Tibial artery (tissue), 4 donors: ENCODE data around the gene RNF19B.

Experiments used
- DNase-seq, 2 donors: peaks; one replicate each; pipeline ENCODE4 v3.0.0-alpha.2; 2019
- H3K27ac ChIP-seq, 2 donors: fragments of 200-600 bp; sonication (generic) in 1 of 2; 1 replicate in 1 of 2; 2 replicates in 1 of 2; pipeline ENCODE4 v1.5.1; 2018 to 2019; ENCODE audit warnings: mild to moderate bottlenecking in 1 of 2
- H3K27me3 ChIP-seq, 2 donors: fragments of 200-600 bp; sonication (generic) in 1 of 2; one replicate each; pipeline versions ENCODE4 v1.5.1 to v1.6.0; 2016 to 2019
- H3K36me3 ChIP-seq, 3 donors: fragments of 200-600 bp; sonication (generic) in 2 of 3; one replicate each; pipeline ENCODE4 v1.5.1; 2016 to 2019; ENCODE audit warnings: mild to moderate bottlenecking in 2 of 3
- H3K4me1 ChIP-seq, 4 donors: fragments of 200-600 bp; sonication (generic) in 2 of 4; 1 replicate in 3 of 4; 2 replicates in 1 of 4; pipeline ENCODE4 v1.5.1; 2016 to 2019
- H3K4me3 ChIP-seq, 2 donors: fragments of 200-600 bp; sonication (generic) in 1 of 2; 1 replicate in 1 of 2; 2 replicates in 1 of 2; pipeline ENCODE4 v1.5.1; 2018 to 2019; ENCODE audit warnings: mild to moderate bottlenecking in 2 of 2
- H3K9me3 ChIP-seq, 3 donors: fragments of 200-600 bp; sonication (generic) in 1 of 3; one replicate each; pipeline ENCODE4 v1.5.1; 2016 to 2019
- CTCF ChIP-seq, 2 experiments: fragments of 200-600 bp in 1 of 2; fragments of 450-650 bp in 1 of 2; IDR thresholded peaks; one replicate each; pipeline ENCODE4 v1.5.1; 2017 to 2019; ENCODE audit warnings: antibody characterized with exemption in 2 of 2, mild to moderate bottlenecking in 1 of 2, moderate library complexity in 1 of 2
- intact Hi-C: fragments of 100-400 bp; cut with DNase I; formaldehyde crosslinking; loops from one replicate; pipeline ENCODE4 v1.15.0; 2023; ENCODE audit warnings: low total_unique reads

The RNF19B gene

DNA sequence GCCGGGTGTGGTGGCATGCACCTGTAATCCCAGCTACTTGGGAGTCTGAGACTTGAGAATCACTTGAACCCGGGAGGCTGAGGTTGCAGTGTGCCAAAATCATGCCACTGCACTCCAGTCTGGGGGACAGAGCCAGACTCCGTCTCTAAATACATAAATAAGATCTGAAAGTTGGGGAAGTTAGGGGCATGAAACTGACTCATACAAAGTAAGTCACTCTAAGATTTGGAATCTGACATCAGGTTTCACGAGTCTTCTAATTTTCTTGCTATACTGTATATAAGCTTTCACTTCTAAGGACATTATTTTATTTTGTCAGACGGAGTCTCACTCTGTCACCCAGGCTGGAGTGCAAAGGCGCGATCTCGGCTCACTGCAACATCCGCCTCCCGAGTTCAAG is 30.1 kb downstream of the RNF19B start:
- no peak overlapping the region for H3K27ac ChIP-seq
- no peaks in the 10 kb centered on the region for H3K27me3 ChIP-seq
- no peaks in the 10 kb centered on the region for H3K9me3 ChIP-seq
- no peak for DNase-seq
- peaks cover 0 to 6% (median 1%) of the 10 kb centered on the region in 4 donors for H3K4me1 ChIP-seq
- H3K36me3 ChIP-seq: peaks cover 15 to 39% (median 35%) of the 10 kb centered on the region in 3 donors
- intact Hi-C loops: loop anchor here (5.0 to 10.0 kb wide), 3 partner anchors 73 to 150 kb away; partner anchors contain the start of gene AZIN2
- no peak overlapping the region for H3K4me3 ChIP-seq
- no peak for TF ChIP-seq CTCF (IDR thresholded peaks at IDR 0.05)

- no peak for TF ChIP-seq CTCF (IDR thresholded peaks at IDR 0.05)
- Histone ChIP-seq H3K4me1 (peaks cover 0 to 6% (median 0%) of the 10 kb centered on the region in 4 donors), H3K9me3 (no peaks in the 10 kb centered on the region), H3K4me3 (no peak overlapping the region), H3K36me3 (peaks cover 15 to 39% (median 35%) of the 10 kb centered on the region in 3 donors), H3K27me3 (no peaks in the 10 kb centered on the region), H3K27ac (peak overlapping the region; percentile 11 to 27)
- DNase-seq: no peak
- intact Hi-C loops: loop anchor here (5.0 to 10.0 kb wide), 3 partner anchors 73 to 151 kb away; partner anchors contain the start of gene AZIN2
Measured at GRCh38 chr1:32933742-32934322, 30.8 kb downstream of the RNF19B start.

DNA sequence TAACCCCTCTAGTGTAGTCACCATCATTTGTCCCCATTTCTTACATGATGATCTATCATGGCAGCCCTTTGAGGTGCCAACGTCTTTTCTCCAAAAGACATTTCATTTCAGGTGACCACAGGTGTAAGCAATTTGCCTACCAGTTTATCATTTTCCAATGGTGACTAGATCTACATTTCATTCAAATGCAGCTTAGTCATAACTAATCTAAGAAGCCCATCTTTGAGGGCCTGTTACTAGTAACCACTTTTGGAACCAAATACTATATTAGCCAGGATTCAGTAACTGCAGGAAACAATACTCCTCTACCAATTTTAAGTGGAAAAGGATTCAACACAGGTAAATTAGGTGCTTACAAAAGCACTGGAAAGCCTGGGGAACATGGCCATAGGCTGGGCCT is 32.8 kb downstream of the RNF19B start:
- H3K36me3 ChIP-seq: peaks cover 12 to 24% (median 20%) of the 10 kb centered on the region in 3 donors
- no peak for TF ChIP-seq CTCF (IDR thresholded peaks at IDR 0.05)
- H3K27ac ChIP-seq: no peak overlapping the region
- no peaks in the 10 kb centered on the region for H3K9me3 ChIP-seq
- H3K27me3 ChIP-seq: no peaks in the 10 kb centered on the region
- no peak overlapping the region for H3K4me3 ChIP-seq
- no peak for DNase-seq
- intact Hi-C loops: loop anchor here (5.0 to 10.0 kb wide), 3 partner anchors 76 to 153 kb away; partner anchors contain the start of gene AZIN2
- peaks cover 0 to 6% (median 0%) of the 10 kb centered on the region in 4 donors for H3K4me1 ChIP-seq

DNA sequence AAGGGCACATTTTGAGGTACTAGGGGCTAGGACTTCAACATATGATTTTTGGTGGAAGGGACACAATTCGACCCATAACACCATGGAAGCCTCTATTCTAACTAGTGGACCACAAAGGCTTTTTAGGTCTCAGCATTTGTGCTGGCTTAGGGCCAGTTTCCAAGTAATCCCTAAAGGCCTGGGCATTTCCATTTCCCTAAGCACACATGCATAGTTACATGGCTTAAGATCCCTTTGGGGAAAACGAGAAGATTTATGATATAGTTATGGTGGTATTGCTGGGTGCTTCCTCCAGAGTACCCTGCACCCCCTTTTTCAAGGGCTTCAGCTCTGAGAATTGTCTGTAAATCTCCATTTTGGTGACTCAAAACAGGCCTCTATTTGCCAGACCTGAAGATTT is 35.2 kb downstream of the RNF19B start:
- Histone ChIP-seq H3K9me3 (no peaks in the 10 kb centered on the region), H3K27me3 (peaks cover 0 to 9% of the 10 kb centered on the region in 2 donors), H3K4me3 (no peak overlapping the region), H3K36me3 (no peaks in the 10 kb centered on the region), H3K27ac (no peak overlapping the region), H3K4me1 (peaks cover 0 to 17% (median 7%) of the 10 kb centered on the region in 4 donors)
- no peak for TF ChIP-seq CTCF (IDR thresholded peaks at IDR 0.05)
- intact Hi-C loops: no loop called here
- DNase-seq: no peak

- Histone ChIP-seq H3K9me3 (no peaks in the 10 kb centered on the region), H3K36me3 (no peaks in the 10 kb centered on the region), H3K4me1 (peaks cover 0 to 15% (median 7%) of the 10 kb centered on the region in 4 donors), H3K27ac (no peak overlapping the region), H3K4me3 (no peak overlapping the region), H3K27me3 (peaks cover 0 to 14% of the 10 kb centered on the region in 2 donors)
- DNase-seq: no peak
- intact Hi-C loops: no loop called here
- no peak for TF ChIP-seq CTCF (IDR thresholded peaks at IDR 0.05)
Measured at GRCh38 chr1:32928715-32929114, 35.9 kb downstream of the RNF19B start.
